Body of pancreas (tissue), 4 donors: ENCODE results near the gene ST3GAL3. TPM values are rescaled to one million over a fixed set of nuclear protein-coding genes. Genes with fewer than 3 reads are reported as not detected.

Experiments
- ATAC-seq: fragments of 150-250 bp; one replicate; pipeline ENCODE4 v1.9.1; 2016
- DNase-seq, 4 donors: peaks; one replicate each; pipeline ENCODE4 v3.0.0-alpha.2; 2019
- H3K27ac ChIP-seq, 4 donors: fragments of 200-600 bp; sonication (generic); 1 replicate in 3 of 4; 2 replicates in 1 of 4; pipeline versions ENCODE4 v1.5.1 to v1.6.1; 2016 to 2019; ENCODE audit warnings: mild to moderate bottlenecking in 1 of 4, mixed read lengths in 1 of 4, moderate library complexity in 1 of 4
- H3K27me3 ChIP-seq, 2 donors: fragments of 200-600 bp; sonication (generic); one replicate each; pipeline ENCODE4 v1.6.0; 2016; ENCODE audit warnings: mild to moderate bottlenecking in 1 of 2
- H3K36me3 ChIP-seq, 2 donors: fragments of 200-600 bp; sonication (generic); replicated peaks in 1 of 2; 2 replicates each; pipeline ENCODE4 v1.5.1; 2016; ENCODE audit warnings: low read depth in 2 of 2; ENCODE audit not compliant: insufficient read depth in 1 of 2
- H3K4me1 ChIP-seq: fragments of 200-600 bp; sonication (generic); one replicate; pipeline ENCODE4 v1.6.0; 2016
- H3K4me3 ChIP-seq, 2 donors: fragments of 200-600 bp; sonication (generic); 1 replicate in 1 of 2; 2 replicates in 1 of 2; pipeline ENCODE4 v1.5.1; 2016 to 2019
- H3K9me3 ChIP-seq, 3 donors: fragments of 200-600 bp; sonication (generic); 1 replicate in 2 of 3; 2 replicates in 1 of 3; pipeline ENCODE4 v1.5.1; 2016
- CTCF ChIP-seq, 7 experiments: fragments of 450-650 bp in 4 of 7; fragments of 200-600 bp in 3 of 7; sonication (generic) in 3 of 7; IDR thresholded peaks; one replicate each; pipeline ENCODE4 v1.5.1; 2016 to 2019; ENCODE audit warnings: antibody characterized with exemption in 7 of 7
- POLR2A ChIP-seq, 3 donors: fragments of 450-650 bp; IDR thresholded peaks; one replicate each; pipeline ENCODE4 v1.6.1; 2016; ENCODE audit warnings: antibody characterized with exemption in 3 of 3, mild to moderate bottlenecking in 2 of 3
- WGBS, 2 donors: methylation state at CpG; one replicate each; pipeline ENCODE4 v1.1.5; 2017; 5-methylcytosine and 5-hydroxymethylcytosine counted together
- intact Hi-C: fragments of 100-400 bp; cut with DNase I; formaldehyde crosslinking; loops from one replicate; pipeline ENCODE4 v1.15.1; 2023
- total RNA-seq, 2 donors: library from RNA; depleted of rRNA; stranded (reverse); fragments of >200 nt; gene quantifications; one replicate each; pipeline ENCODE4 v1.1.0, GENCODE V29; 2016

The ST3GAL3 gene
- total RNA-seq, 2 donors from 2014 or later = 14.5 to 15.2 TPM

- no peak for DNase-seq
- H3K9me3 ChIP-seq = no peaks in the 10 kb centered on the region
- no peaks in the 10 kb centered on the region for H3K27me3 ChIP-seq
- ATAC-seq = no peak
- intact Hi-C loops = no loop called here
- peaks cover 27 to 61% of the 10 kb centered on the region in 2 donors for H3K36me3 ChIP-seq
- H3K27ac ChIP-seq = no peak overlapping the region
- TF ChIP-seq POLR2A (IDR thresholded peaks at IDR 0.05) = no peak
- no peak for TF ChIP-seq CTCF (IDR thresholded peaks at IDR 0.05)
- no peak overlapping the region for H3K4me3 ChIP-seq
- H3K4me1 ChIP-seq = no peaks in the 10 kb centered on the region
Observed at GRCh38 chr1:43666608-43667007, 40.7 kb upstream of the ST3GAL3 start.

- ATAC-seq = no peak
- H3K4me1 ChIP-seq = no peaks in the 10 kb centered on the region
- intact Hi-C loops = no loop called here
- no peaks in the 10 kb centered on the region for H3K9me3 ChIP-seq
- H3K4me3 ChIP-seq = no peak overlapping the region
- no peak for TF ChIP-seq POLR2A (IDR thresholded peaks at IDR 0.05)
- no peak for TF ChIP-seq CTCF (IDR thresholded peaks at IDR 0.05)
- no peak for DNase-seq
- 95 to 96% methylated on average over 5 to 7 of the region's 7 CpGs for WGBS, 2 donors
- H3K36me3 ChIP-seq = peaks cover 17 to 57% of the 10 kb centered on the region in 2 donors
- H3K27ac ChIP-seq = no peak overlapping the region
- no peaks in the 10 kb centered on the region for H3K27me3 ChIP-seq
Observed at GRCh38 chr1:43668956-43669355, 38.4 kb upstream of the ST3GAL3 start.

GRCh38 chr1:43669878-43670277 is 37.5 kb upstream of the ST3GAL3 start:
- TF ChIP-seq CTCF (IDR thresholded peaks at IDR 0.05) = no peak
- no peak for DNase-seq
- intact Hi-C loops = no loop called here
- no peaks in the 10 kb centered on the region for H3K27me3 ChIP-seq
- ATAC-seq = no peak
- H3K9me3 ChIP-seq = no peaks in the 10 kb centered on the region
- H3K36me3 ChIP-seq = peaks cover 16 to 57% of the 10 kb centered on the region in 2 donors
- no peak overlapping the region for H3K4me3 ChIP-seq
- WGBS, 2 donors = 94 to 100% methylated on average over 5 of the region's 5 CpGs
- H3K27ac ChIP-seq = no peak overlapping the region
- H3K4me1 ChIP-seq = no peaks in the 10 kb centered on the region

GRCh38 chr1:43671193-43671592 is 36.1 kb upstream of the ST3GAL3 start:
- DNase-seq = no peak
- no peaks in the 10 kb centered on the region for H3K27me3 ChIP-seq
- 93 to 100% methylated on average over 2 of the region's 2 CpGs for WGBS, 2 donors
- intact Hi-C loops = no loop called here
- peaks cover 9 to 52% of the 10 kb centered on the region in 2 donors for H3K36me3 ChIP-seq
- ATAC-seq = no peak
- H3K27ac ChIP-seq = no peak overlapping the region
- TF ChIP-seq CTCF (IDR thresholded peaks at IDR 0.05) (no peak), POLR2A (IDR thresholded peaks at IDR 0.05) (no peak)
- H3K4me3 ChIP-seq = no peak overlapping the region
- no peaks in the 10 kb centered on the region for H3K9me3 ChIP-seq
- no peaks in the 10 kb centered on the region for H3K4me1 ChIP-seq

- no peak overlapping the region for H3K4me3 ChIP-seq
- H3K27me3 ChIP-seq = no peaks in the 10 kb centered on the region
- no peaks in the 10 kb centered on the region for H3K9me3 ChIP-seq
- DNase-seq (no peak), ATAC-seq (no peak)
- intact Hi-C loops = no loop called here
- peaks cover 8 to 46% of the 10 kb centered on the region in 2 donors for H3K36me3 ChIP-seq
- H3K4me1 ChIP-seq = no peaks in the 10 kb centered on the region
- H3K27ac ChIP-seq = no peak overlapping the region
- 90 to 92% methylated on average over 10 of the region's 10 CpGs for WGBS, 2 donors
- TF ChIP-seq CTCF (IDR thresholded peaks at IDR 0.05) = no peak
- no peak for TF ChIP-seq POLR2A (IDR thresholded peaks at IDR 0.05)
Observed at GRCh38 chr1:43671626-43672330, 35.6 kb upstream of the ST3GAL3 start.
